ENCODE results near the gene BUD23. TPM values are rescaled to one million over a fixed set of nuclear protein-coding genes. Genes with fewer than 3 reads are reported as not detected.
A peak's percentile ranks its signal among the peaks of the same experiment; 100 is the strongest.
"Not testable (repeated sequence)": the region's sequence is repeated elsewhere in the genome, so short reads cannot be mapped to it uniquely, and the experiment has no call there.

The BUD23 gene
- polyA plus RNA-seq, 2 donors = 39.9 to 43.5 TPM

- Histone ChIP-seq H3K4me1 (ENCODE audit: control insufficient read depth in 2 of 2, insufficient read depth in 2 of 2, low read length in 1 of 2) (peaks cover 3% of the 10 kb centered on the region in 2 donors), H3K27ac (ENCODE audit: low read depth in 2 of 2, low read length in 1 of 2) (no peak overlapping the region), H3K9me3 (ENCODE audit: control insufficient read depth in 2 of 2, insufficient read depth in 1 of 2, low read depth in 1 of 2, low read length in 1 of 2) (no peaks in the 10 kb centered on the region), H3K36me3 (ENCODE audit: control insufficient read depth in 2 of 2, insufficient read depth in 2 of 2, low read length in 1 of 2) (no peaks in the 10 kb centered on the region), H3K4me3 (ENCODE audit: low read depth in 1 of 2, low read length in 2 of 2) (peak overlapping the region in 1 of 2 donors; percentile 36), H3K27me3 (ENCODE audit: control insufficient read depth in 1 of 2, insufficient read depth in 2 of 2, low read length in 2 of 2) (peaks cover 0 to 5% of the 10 kb centered on the region in 2 donors)
- WGBS, 2 donors = 1 to 5% methylated on average over 25 to 62 of the region's 62 CpGs
Measured at GRCh38 chr7:73647725-73648592, 35.4 kb upstream of the BUD23 start.

DNA sequence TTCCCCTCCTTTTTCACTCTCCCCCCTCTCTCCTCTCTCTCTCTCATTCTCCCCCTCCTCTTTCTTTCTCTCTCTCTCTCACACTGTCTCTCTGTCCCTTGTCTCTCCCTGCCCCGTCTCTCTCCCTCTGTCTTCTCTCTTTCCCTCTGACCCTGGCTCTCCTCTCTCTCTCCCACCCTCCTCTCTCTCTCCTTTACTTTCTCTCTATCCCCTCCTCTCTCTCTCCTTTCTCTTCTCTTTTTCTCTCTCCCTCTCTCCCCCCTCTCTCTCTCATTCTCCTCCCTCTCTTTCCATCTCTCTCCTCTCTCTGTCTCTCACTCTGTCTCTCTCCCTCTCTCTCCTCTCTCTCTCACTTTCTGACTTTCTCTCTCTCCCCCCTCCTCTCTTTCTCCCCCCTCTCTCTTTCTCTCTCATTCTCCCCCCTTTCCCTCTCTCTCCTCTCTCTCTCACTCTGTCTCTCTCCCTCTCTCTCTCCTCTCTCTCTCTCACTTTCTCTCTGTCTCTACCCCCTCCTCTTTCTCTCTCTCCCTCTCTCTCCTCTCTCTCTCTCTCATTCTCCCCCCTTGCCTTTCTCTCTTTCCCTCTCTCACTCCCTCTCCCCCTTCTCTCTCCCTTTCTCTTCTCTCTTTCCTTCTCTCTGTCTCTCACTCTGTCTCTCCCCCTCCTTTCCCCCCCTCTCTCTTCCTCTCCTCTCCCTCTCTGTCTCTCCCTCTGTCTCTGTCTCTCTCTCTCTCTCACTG, 34.6 kb upstream of the BUD23 start:
- H3K27me3 ChIP-seq (ENCODE audit: control insufficient read depth in 1 of 2, insufficient read depth in 2 of 2, low read length in 2 of 2) = peaks cover 0 to 5% of the 10 kb centered on the region in 2 donors

GRCh38 chr7:73649576-73649975, 33.8 kb upstream of the BUD23 start:
- Histone ChIP-seq H3K4me3 (ENCODE audit: low read depth in 1 of 2, low read length in 2 of 2) (no peak overlapping the region), H3K27me3 (ENCODE audit: control insufficient read depth in 1 of 2, insufficient read depth in 2 of 2, low read length in 2 of 2) (peaks cover 0 to 5% of the 10 kb centered on the region in 2 donors), H3K9me3 (ENCODE audit: control insufficient read depth in 2 of 2, insufficient read depth in 1 of 2, low read depth in 1 of 2, low read length in 1 of 2) (no peaks in the 10 kb centered on the region), H3K27ac (ENCODE audit: low read depth in 2 of 2, low read length in 1 of 2) (no peak overlapping the region), H3K36me3 (ENCODE audit: control insufficient read depth in 2 of 2, insufficient read depth in 2 of 2, low read length in 1 of 2) (no peaks in the 10 kb centered on the region), H3K4me1 (ENCODE audit: control insufficient read depth in 2 of 2, insufficient read depth in 2 of 2, low read length in 1 of 2) (peaks cover 3% of the 10 kb centered on the region in 2 donors)
- WGBS, 2 donors = 45 to 56% methylated on average over 9 of the region's 9 CpGs

More for the DNA sequence above, 34.6 kb upstream of the BUD23 start:
- H3K27ac ChIP-seq (ENCODE audit: low read depth in 2 of 2, low read length in 1 of 2) = no peak overlapping the region
- H3K4me3 ChIP-seq (ENCODE audit: low read depth in 1 of 2, low read length in 2 of 2) = no peak overlapping the region
- H3K4me1 ChIP-seq (ENCODE audit: control insufficient read depth in 2 of 2, insufficient read depth in 2 of 2, low read length in 1 of 2) = peaks cover 3% of the 10 kb centered on the region in 2 donors
- 44 to 50% methylated on average over 1 of the region's 1 CpG for WGBS, 2 donors
- no peaks in the 10 kb centered on the region for H3K9me3 ChIP-seq (ENCODE audit: control insufficient read depth in 2 of 2, insufficient read depth in 1 of 2, low read depth in 1 of 2, low read length in 1 of 2)
- H3K36me3 ChIP-seq (ENCODE audit: control insufficient read depth in 2 of 2, insufficient read depth in 2 of 2, low read length in 1 of 2) = no peaks in the 10 kb centered on the region

- peaks cover 0 to 5% of the 10 kb centered on the region in 2 donors for H3K27me3 ChIP-seq (ENCODE audit: control insufficient read depth in 1 of 2, insufficient read depth in 2 of 2, low read length in 2 of 2)
- H3K4me3 ChIP-seq (ENCODE audit: low read depth in 1 of 2, low read length in 2 of 2) = no peak overlapping the region
- H3K27ac ChIP-seq (ENCODE audit: low read depth in 2 of 2, low read length in 1 of 2) = no peak overlapping the region
- peaks cover 3% of the 10 kb centered on the region in 2 donors for H3K4me1 ChIP-seq (ENCODE audit: control insufficient read depth in 2 of 2, insufficient read depth in 2 of 2, low read length in 1 of 2)
- no peaks in the 10 kb centered on the region for H3K9me3 ChIP-seq (ENCODE audit: control insufficient read depth in 2 of 2, insufficient read depth in 1 of 2, low read depth in 1 of 2, low read length in 1 of 2)
- H3K36me3 ChIP-seq (ENCODE audit: control insufficient read depth in 2 of 2, insufficient read depth in 2 of 2, low read length in 1 of 2) = no peaks in the 10 kb centered on the region
- 64 to 74% methylated on average over 5 of the region's 5 CpGs for WGBS, 2 donors
Measured at GRCh38 chr7:73650524-73650923, 32.9 kb upstream of the BUD23 start.

DNA sequence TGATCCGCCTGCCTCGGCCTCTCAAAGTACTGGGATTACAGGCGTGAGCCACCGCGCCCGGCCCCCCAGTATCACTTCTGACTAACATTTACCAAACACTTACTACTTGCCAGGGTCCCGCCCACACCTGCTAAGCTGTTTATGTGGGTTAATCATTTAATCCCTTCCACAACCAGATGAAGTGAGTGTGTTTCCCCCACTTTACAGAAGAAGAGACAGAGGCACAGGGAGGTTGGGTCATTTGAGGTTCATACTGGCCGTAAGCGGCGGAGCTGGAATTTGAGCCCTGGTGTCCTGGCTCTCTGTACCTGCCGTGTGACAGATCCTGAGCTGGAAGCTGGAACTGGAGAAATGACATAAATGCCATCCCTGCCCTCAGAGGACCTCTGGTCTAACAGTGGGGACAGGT, 30.9 kb upstream of the BUD23 start:
- 52% methylated on average over 11 of the region's 11 CpGs for WGBS, 2 donors
- Histone ChIP-seq H3K4me1 (ENCODE audit: control insufficient read depth in 2 of 2, insufficient read depth in 2 of 2, low read length in 1 of 2) (peaks cover 3% of the 10 kb centered on the region in 2 donors), H3K27ac (ENCODE audit: low read depth in 2 of 2, low read length in 1 of 2) (no peak overlapping the region), H3K4me3 (ENCODE audit: low read depth in 1 of 2, low read length in 2 of 2) (no peak overlapping the region), H3K36me3 (ENCODE audit: control insufficient read depth in 2 of 2, insufficient read depth in 2 of 2, low read length in 1 of 2) (no peaks in the 10 kb centered on the region), H3K9me3 (ENCODE audit: control insufficient read depth in 2 of 2, insufficient read depth in 1 of 2, low read depth in 1 of 2, low read length in 1 of 2) (no peaks in the 10 kb centered on the region), H3K27me3 (ENCODE audit: control insufficient read depth in 1 of 2, insufficient read depth in 2 of 2, low read length in 2 of 2) (peaks cover 0 to 3% of the 10 kb centered on the region in 2 donors)

DNA sequence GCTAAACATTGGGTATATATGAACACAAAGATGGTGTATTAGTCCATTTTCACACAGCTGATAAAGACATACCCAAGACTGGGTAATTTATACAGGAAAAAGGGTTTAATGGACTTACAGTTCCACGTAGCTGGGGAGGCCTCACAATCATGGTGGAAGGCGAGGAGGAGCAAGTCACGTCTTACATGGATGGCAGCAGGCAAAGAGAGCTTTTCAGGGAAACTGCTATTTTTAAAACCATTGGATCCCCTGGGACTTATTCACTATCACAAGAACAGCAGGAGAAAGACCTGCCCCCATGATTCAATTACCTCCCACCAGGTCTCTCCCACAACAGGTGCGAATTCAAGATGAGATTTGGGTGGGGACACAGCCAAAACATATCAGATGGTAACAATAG, 28.1 kb upstream of the BUD23 start:
- H3K9me3 ChIP-seq (ENCODE audit: control insufficient read depth in 2 of 2, insufficient read depth in 1 of 2, low read depth in 1 of 2, low read length in 1 of 2); H3K4me1 ChIP-seq (ENCODE audit: control insufficient read depth in 2 of 2, insufficient read depth in 2 of 2, low read length in 1 of 2); H3K27ac ChIP-seq (ENCODE audit: low read depth in 2 of 2, low read length in 1 of 2); H3K4me3 ChIP-seq (ENCODE audit: low read depth in 1 of 2, low read length in 2 of 2); H3K27me3 ChIP-seq (ENCODE audit: control insufficient read depth in 1 of 2, insufficient read depth in 2 of 2, low read length in 2 of 2); H3K36me3 ChIP-seq (ENCODE audit: control insufficient read depth in 2 of 2, insufficient read depth in 2 of 2, low read length in 1 of 2): not testable (repeated sequence)
- WGBS, 2 donors = 86 to 87% methylated on average over 4 of the region's 4 CpGs

- Histone ChIP-seq H3K9me3 (ENCODE audit: control insufficient read depth in 2 of 2, insufficient read depth in 1 of 2, low read depth in 1 of 2, low read length in 1 of 2) (no peaks in the 10 kb centered on the region), H3K27me3 (ENCODE audit: control insufficient read depth in 1 of 2, insufficient read depth in 2 of 2, low read length in 2 of 2) (peaks cover 0 to 2% of the 10 kb centered on the region in 2 donors), H3K36me3 (ENCODE audit: control insufficient read depth in 2 of 2, insufficient read depth in 2 of 2, low read length in 1 of 2) (no peaks in the 10 kb centered on the region), H3K27ac (ENCODE audit: low read depth in 2 of 2, low read length in 1 of 2) (no peak overlapping the region), H3K4me1 (ENCODE audit: control insufficient read depth in 2 of 2, insufficient read depth in 2 of 2, low read length in 1 of 2) (no peaks in the 10 kb centered on the region), H3K4me3 (ENCODE audit: low read depth in 1 of 2, low read length in 2 of 2) (no peak overlapping the region)
- 68% methylated on average over 8 of the region's 8 CpGs for WGBS, 2 donors
Measured at GRCh38 chr7:73659983-73660382, 23.4 kb upstream of the BUD23 start.

- H3K4me1 ChIP-seq (ENCODE audit: control insufficient read depth in 2 of 2, insufficient read depth in 2 of 2, low read length in 1 of 2); H3K27ac ChIP-seq (ENCODE audit: low read depth in 2 of 2, low read length in 1 of 2); H3K36me3 ChIP-seq (ENCODE audit: control insufficient read depth in 2 of 2, insufficient read depth in 2 of 2, low read length in 1 of 2); H3K9me3 ChIP-seq (ENCODE audit: control insufficient read depth in 2 of 2, insufficient read depth in 1 of 2, low read depth in 1 of 2, low read length in 1 of 2); H3K27me3 ChIP-seq (ENCODE audit: control insufficient read depth in 1 of 2, insufficient read depth in 2 of 2, low read length in 2 of 2); H3K4me3 ChIP-seq (ENCODE audit: low read depth in 1 of 2, low read length in 2 of 2): not testable (repeated sequence)
- 41 to 46% methylated on average over 4 of the region's 4 CpGs for WGBS, 2 donors
Measured at GRCh38 chr7:73660594-73660993, 22.8 kb upstream of the BUD23 start.

DNA sequence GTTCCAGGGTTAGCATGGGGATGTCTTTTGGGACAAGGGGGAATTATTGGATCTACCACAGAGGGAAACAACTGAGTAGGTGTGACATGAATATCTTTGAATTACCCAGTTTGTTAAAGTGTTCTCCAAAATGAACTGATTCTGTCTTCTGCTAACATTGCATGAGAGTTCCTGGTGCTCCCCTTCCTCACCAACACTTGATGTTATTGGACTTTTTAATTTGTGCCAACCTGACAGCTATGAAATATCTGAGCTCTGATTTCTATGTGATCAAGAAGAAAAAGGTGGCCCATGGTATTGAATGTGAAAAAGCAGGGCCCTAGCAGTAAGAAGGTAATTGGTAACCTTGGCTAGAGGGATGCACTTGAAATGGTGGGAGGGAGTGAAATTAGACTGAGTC, 20.4 kb upstream of the BUD23 start:
- no peaks in the 10 kb centered on the region for H3K36me3 ChIP-seq (ENCODE audit: control insufficient read depth in 2 of 2, insufficient read depth in 2 of 2, low read length in 1 of 2)
- H3K27ac ChIP-seq (ENCODE audit: low read depth in 2 of 2, low read length in 1 of 2) = no peak overlapping the region
- peaks cover 0 to 2% of the 10 kb centered on the region in 2 donors for H3K27me3 ChIP-seq (ENCODE audit: control insufficient read depth in 1 of 2, insufficient read depth in 2 of 2, low read length in 2 of 2)
- H3K4me3 ChIP-seq (ENCODE audit: low read depth in 1 of 2, low read length in 2 of 2) = no peak overlapping the region
- H3K9me3 ChIP-seq (ENCODE audit: control insufficient read depth in 2 of 2, insufficient read depth in 1 of 2, low read depth in 1 of 2, low read length in 1 of 2) = no peaks in the 10 kb centered on the region
- H3K4me1 ChIP-seq (ENCODE audit: control insufficient read depth in 2 of 2, insufficient read depth in 2 of 2, low read length in 1 of 2) = peaks cover 0 to 2% of the 10 kb centered on the region in 2 donors

All from esophagus (tissue), 2 donors.